ENCODE results near the gene CRYZ. TPM values are rescaled to one million over a fixed set of nuclear protein-coding genes. Genes with fewer than 3 reads are reported as not detected.
"Not testable (repeated sequence)": the region's sequence is repeated elsewhere in the genome, so short reads cannot be mapped to it uniquely, and the experiment has no call there.

Gene CRYZ
- 14.8 TPM for total RNA-seq
- long read RNA-seq, transcript CRYZ-201 (9 exons, 1,888 nt), result major isoform, 29 of 38 reads
- long read RNA-seq, partial matches to known transcripts, result 1 of 38 reads
- long read RNA-seq, other reads (novel, unspliced or antisense), result 3 of 38 reads

GRCh38 chr1:74732960-74733603 lies at the start of gene CRYZ, which contains the start of gene TYW3:
Gene CRYZ (minus strand): TSS chr1:74733050. CDS start chr1:74724821, 8,229 bp downstream.
Gene TYW3 (plus strand): TSS chr1:74733152. CDS start chr1:74733245, 93 bp downstream.
- no peak for DNase-seq (ENCODE audit: low spot score)

- DNase-seq (ENCODE audit: low spot score), result no peak
These were observed 47.7 kb upstream of the CRYZ start for GRCh38 chr1:74780594-74780993.

GRCh38 chr1:74779750-74780149 lies 46.9 kb upstream of the CRYZ start:
- no peak for DNase-seq (ENCODE audit: low spot score)

GRCh38 chr1:74777525-74777924 lies 44.7 kb upstream of the CRYZ start:
- DNase-seq (ENCODE audit: low spot score), result no peak

- DNase-seq (ENCODE audit: low spot score), result no peak
These were observed 42.9 kb upstream of the CRYZ start for GRCh38 chr1:74775735-74776134.

- no peak for DNase-seq (ENCODE audit: low spot score)
These were observed 40.7 kb upstream of the CRYZ start for GRCh38 chr1:74773582-74773981.

- DNase-seq (ENCODE audit: low spot score), result no peak
These were observed 40.1 kb upstream of the CRYZ start for GRCh38 chr1:74772945-74773344.

GRCh38 chr1:74771913-74772515 lies 39.2 kb upstream of the CRYZ start:
- DNase-seq (ENCODE audit: low spot score), result no peak

GRCh38 chr1:74767490-74767889 lies 34.6 kb upstream of the CRYZ start:
- DNase-seq (ENCODE audit: low spot score), result no peak

- no peak for DNase-seq (ENCODE audit: low spot score)
These were observed 33.7 kb upstream of the CRYZ start for GRCh38 chr1:74766579-74766978.

GRCh38 chr1:74763807-74764206 lies 31.0 kb upstream of the CRYZ start:
- DNase-seq (ENCODE audit: low spot score), result no peak

GRCh38 chr1:74756650-74757049 lies 23.8 kb upstream of the CRYZ start:
- not testable (repeated sequence) for DNase-seq (ENCODE audit: low spot score)

GRCh38 chr1:74755475-74755874 lies 22.6 kb upstream of the CRYZ start:
- DNase-seq (ENCODE audit: low spot score), result no peak

- DNase-seq (ENCODE audit: low spot score), result no peak
These were observed 20.3 kb upstream of the CRYZ start for GRCh38 chr1:74753104-74753503.

- DNase-seq (ENCODE audit: low spot score), result no peak
These were observed 16.1 kb upstream of the CRYZ start for GRCh38 chr1:74748960-74749359.

GRCh38 chr1:74745247-74745646 lies 12.4 kb upstream of the CRYZ start:
- not testable (repeated sequence) for DNase-seq (ENCODE audit: low spot score)

GRCh38 chr1:74740307-74740980 lies 7.6 kb upstream of the CRYZ start:
- DNase-seq (ENCODE audit: low spot score), result not testable (repeated sequence)

- DNase-seq (ENCODE audit: low spot score), result no peak
These were observed 4.5 kb upstream of the CRYZ start for GRCh38 chr1:74737333-74737732.

- no peak for DNase-seq (ENCODE audit: low spot score)
These were observed 994 bp upstream of the CRYZ start for GRCh38 chr1:74733604-74734484.

- DNase-seq (ENCODE audit: low spot score), result not testable (repeated sequence)
These were observed 541 bp downstream of the CRYZ start for GRCh38 chr1:74732071-74732946.

Data from mesenteric fat pad (tissue), 1 donor.